IMR-90 (cell line): ENCODE measurements around the gene ING3. TPM values are rescaled to one million over a fixed set of nuclear protein-coding genes. Genes with fewer than 3 reads are reported as not detected.

ENCODE experiments used
- ATAC-seq: fragments of 200-7000 bp; cut with Tn5 transposase; 2 replicates; pipeline ENCODE4 v1.9.1; 2020; ENCODE audit warnings: low read depth, mild to moderate bottlenecking, moderate library complexity
- BruUV-seq: library from RNA; stranded (reverse); fragments of 400-500 nt; replicated peaks from 2 replicates; lab custom pipeline; 2021; lab: Mats Ljungman, UMichigan
- CTCF ChIA-PET: fragments of 300-600 bp; formaldehyde crosslinking; extraction: SDS; loops from one replicate; lab custom pipeline; 2021; ENCODE audit warnings: antibody characterized with exemption; lab: Yijun Ruan, JAX
- POLR2A ChIA-PET: fragments of 300-600 bp; sonication (Branson Sonifier 250); formaldehyde crosslinking; loops from one replicate; lab custom pipeline; 2022; ENCODE audit warnings: antibody characterized with exemption; ENCODE audit not compliant: unreplicated experiment; lab: Charles Lee
- DNase-seq: peaks from one replicate; pipeline ENCODE4 v3.0.0; 2013
- H2AFZ ChIP-seq: replicated peaks from 2 replicates; pipeline ENCODE3; 2013; ENCODE audit warnings: low read length, mild to moderate bottlenecking; ENCODE audit not compliant: poor library complexity
- H2AK5ac ChIP-seq: 2 replicates; pipeline ENCODE4 v1.6.1; 2013; ENCODE audit warnings: low read depth, low read length, inconsistent platforms
- H2AK9ac ChIP-seq: replicated peaks from 2 replicates; pipeline ENCODE3; 2013; ENCODE audit warnings: mild to moderate bottlenecking, low read depth, low read length, moderate library complexity; ENCODE audit not compliant: poor library complexity
- H2BK120ac ChIP-seq: 2 replicates; pipeline ENCODE4 v1.6.1; 2013; ENCODE audit warnings: low read depth, low read length, inconsistent platforms
- H2BK15ac ChIP-seq: 3 replicates; pipeline ENCODE4 v1.6.1; 2013; ENCODE audit warnings: low read depth, low read length, inconsistent platforms
- H2BK20ac ChIP-seq: 2 replicates; pipeline ENCODE4 v1.6.1; 2013; ENCODE audit warnings: low read depth, mild to moderate bottlenecking, inconsistent platforms, low read length, moderate library complexity
- H2BK5ac ChIP-seq: 2 replicates; pipeline ENCODE4 v1.6.1; 2013; ENCODE audit warnings: mild to moderate bottlenecking, low read depth, low read length, inconsistent platforms; ENCODE audit not compliant: poor library complexity, severe bottlenecking
- H3K14ac ChIP-seq: replicated peaks from 2 replicates; pipeline ENCODE4 v1.6.1; 2013; ENCODE audit warnings: low read depth, low read length, inconsistent platforms
- H3K18ac ChIP-seq: 2 replicates; pipeline ENCODE4 v1.6.1; 2013; ENCODE audit warnings: low read depth, low read length, control low read depth
- H3K23ac ChIP-seq: 2 replicates; pipeline ENCODE4 v1.6.1; 2013; ENCODE audit warnings: low read depth, low read length, inconsistent platforms
- H3K27ac ChIP-seq: 2 replicates; pipeline ENCODE4 v1.5.1; 2013; ENCODE audit warnings: mild to moderate bottlenecking, control low read depth, low read length; ENCODE audit not compliant: insufficient read depth
- H3K27me3 ChIP-seq: 2 replicates; pipeline ENCODE4 v1.6.1; 2013; ENCODE audit warnings: low read length; ENCODE audit not compliant: control insufficient read depth, insufficient read depth
- H3K36me3 ChIP-seq: 2 replicates; pipeline ENCODE4 v1.6.1; 2013; ENCODE audit warnings: low read length, mixed read lengths; ENCODE audit not compliant: control insufficient read depth, insufficient read depth
- H3K4ac ChIP-seq: 2 replicates; pipeline ENCODE4 v1.6.1; 2013; ENCODE audit warnings: low read depth, low read length, inconsistent platforms
- H3K4me1 ChIP-seq: 2 replicates; pipeline ENCODE4 v1.6.1; 2013; ENCODE audit warnings: low read length, mixed read lengths; ENCODE audit not compliant: control insufficient read depth, insufficient read depth
- H3K4me2 ChIP-seq: 2 replicates; pipeline ENCODE4 v1.6.1; 2013; ENCODE audit warnings: low read depth, mild to moderate bottlenecking, control low read depth, low read length, moderate library complexity
- H3K4me3 ChIP-seq: 2 replicates; pipeline ENCODE4 v1.5.1; 2013; ENCODE audit warnings: low read depth, mild to moderate bottlenecking, control low read depth, low read length, moderate library complexity; ENCODE audit not compliant: insufficient read depth
- H3K56ac ChIP-seq: 2 replicates; pipeline ENCODE4 v1.6.1; 2013; ENCODE audit warnings: low read length, inconsistent platforms; ENCODE audit not compliant: insufficient read depth; ENCODE audit errors: extremely low read depth
- H3K79me1 ChIP-seq, 2 experiments: 2 replicates each; pipeline ENCODE4 v1.6.1; 2013; ENCODE audit warnings: low read length in 2 of 2, inconsistent platforms in 1 of 2, low read depth in 1 of 2
- H3K9ac ChIP-seq: 2 replicates; pipeline ENCODE4 v1.6.1; 2013; ENCODE audit warnings: low read depth, low read length, control low read depth
- H3K9me1 ChIP-seq: 2 replicates; pipeline ENCODE4 v1.6.1; 2013; ENCODE audit warnings: low read length, inconsistent platforms; ENCODE audit not compliant: insufficient read depth
- H3K9me3 ChIP-seq: 2 replicates; pipeline ENCODE4 v1.6.1; 2013; ENCODE audit warnings: low read length; ENCODE audit not compliant: control insufficient read depth, insufficient read depth
- H4K20me1 ChIP-seq: 2 replicates; pipeline ENCODE4 v1.6.1; 2013; ENCODE audit warnings: low read length, inconsistent platforms; ENCODE audit not compliant: insufficient read depth
- H4K5ac ChIP-seq: 2 replicates; pipeline ENCODE4 v1.6.1; 2013; ENCODE audit warnings: mild to moderate bottlenecking, low read depth, low read length, control low read depth
- H4K8ac ChIP-seq, 2 experiments: 2 replicates each; pipeline ENCODE4 v1.6.1; 2013; ENCODE audit warnings: low read depth in 2 of 2, low read length in 2 of 2, control low read depth in 1 of 2, inconsistent platforms in 1 of 2
- H4K91ac ChIP-seq: 2 replicates; pipeline ENCODE4 v1.6.1; 2013; ENCODE audit warnings: low read depth, low read length, inconsistent platforms; ENCODE audit not compliant: insufficient read depth
- BHLHE40 ChIP-seq: fragments of 150-350 bp; IDR thresholded peaks from 2 replicates; pipeline ENCODE4 v1.6.1; 2016; ENCODE audit warnings: mild to moderate bottlenecking, low read depth, low read length
- MAFK ChIP-seq: IDR thresholded peaks from 2 replicates; pipeline ENCODE4 v1.6.1; 2012; ENCODE audit warnings: low read depth, low read length, improper control_type of control experiment
- MAZ ChIP-seq: IDR thresholded peaks from 2 replicates; pipeline ENCODE4 v1.6.1; 2012; ENCODE audit warnings: low read depth, mild to moderate bottlenecking, low read length, improper control_type of control experiment, moderate library complexity, borderline replicate concordance
- POLR2A ChIP-seq: IDR thresholded peaks from 2 replicates; pipeline ENCODE4 v1.6.1; 2012; ENCODE audit warnings: mild to moderate bottlenecking, low read depth, low read length
- RAD21 ChIP-seq: IDR thresholded peaks from 2 replicates; pipeline ENCODE4 v1.6.1; 2012; ENCODE audit warnings: low read length, improper control_type of control experiment
- RCOR1 ChIP-seq: IDR thresholded peaks from 2 replicates; pipeline ENCODE4 v1.6.1; 2012; ENCODE audit warnings: mild to moderate bottlenecking, low read length, improper control_type of control experiment; ENCODE audit not compliant: insufficient replicate concordance
- RFX5 ChIP-seq: IDR thresholded peaks from 2 replicates; pipeline ENCODE4 v1.8.0; 2012; ENCODE audit warnings: low read depth, mild to moderate bottlenecking, low read length, moderate library complexity
- WGBS, 2 experiments: methylation state at CpG; one replicate each; pipeline versions ENCODE4 v1.1.5 to v1.1.7; 2013; ENCODE audit warnings: missing lambda C conversion rate in 2 of 2; ENCODE audit not compliant: insufficient read length in 1 of 2; ENCODE audit errors: extremely low coverage in 2 of 2; 5-methylcytosine and 5-hydroxymethylcytosine counted together
- dilution Hi-C: fragments of 300-500 bp; cut with HindIII; formaldehyde crosslinking; loops from one replicate; pipeline ENCODE4 v1.14.3; 2018; ENCODE audit warnings: low sequenced_read_pairs; ENCODE audit not compliant: unreplicated experiment
- in situ Hi-C: fragments of 300-500 bp; cut with MboI; formaldehyde crosslinking; loops from 3 replicates; pipeline ENCODE4 v1.14.3; 2019; ENCODE audit warnings: low sequenced_read_pairs, inconsistent platforms, mixed read lengths
- intact Hi-C: fragments of 100-400 bp; cut with micrococcal nuclease; formaldehyde crosslinking; loops from 2 replicates; pipeline ENCODE4 v1.10.0; 2022
- polyA plus RNA-seq, 3 experiments: library from polyadenylated mRNA; depleted of rRNA; stranded (reverse); fragments of >200 nt; gene quantifications; 2 replicates each; pipeline ENCODE4 v1.2.3, GENCODE V29; 2012; ENCODE audit warnings: low replicate concordance in 1 of 3
- total RNA-seq: library from RNA; depleted of rRNA; stranded (reverse); fragments of >200 nt; gene quantifications from 2 replicates; pipeline ENCODE4 v1.2.3, GENCODE V29; 2012
- TF ChIP-seq, protein P1 (sequence below): conservative IDR thresholded peaks from 2 replicates; pipeline ENCODE4 v1.5.1; 2012; ENCODE audit warnings: mild to moderate bottlenecking, low read depth, low read length, improper control_type of control experiment

The ING3 gene
- total and polyA plus RNA-seq, 2 of the 4 experiments (the other 2 are of a cell fraction) = 7.2 to 11.3 TPM

DNA sequence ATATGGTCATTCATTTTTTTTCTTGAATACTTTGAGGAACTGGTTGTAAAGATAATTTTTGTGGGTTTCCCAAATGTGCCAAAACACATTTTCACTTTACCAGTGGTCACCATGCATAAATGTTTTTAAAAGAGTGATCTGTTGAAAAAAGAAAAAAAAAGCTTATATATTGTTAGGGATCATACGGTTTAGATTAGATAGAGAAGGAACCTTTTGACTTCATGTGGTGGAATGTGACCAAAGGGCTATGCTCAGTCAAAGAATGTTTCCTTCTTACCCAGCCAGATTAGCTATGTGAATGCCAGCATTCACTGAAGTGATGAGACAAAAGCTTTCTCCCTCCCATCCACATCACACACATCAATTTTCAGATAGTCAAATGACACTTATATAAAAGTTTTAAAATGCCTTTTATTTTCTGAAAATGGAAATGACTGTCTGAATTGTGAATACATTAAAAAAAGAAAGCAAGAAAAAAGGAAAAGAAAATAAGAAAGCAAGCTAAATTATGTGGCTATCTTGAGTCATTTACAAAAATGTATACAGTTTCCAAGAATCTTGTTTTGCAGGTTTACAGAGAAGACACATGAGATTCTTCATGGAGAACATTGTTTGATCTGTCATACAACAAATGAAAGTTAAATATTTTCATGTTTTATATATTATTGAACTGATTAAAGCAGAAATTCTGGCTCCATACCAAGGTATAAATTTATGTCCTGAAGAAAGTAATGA lies 29.4 kb downstream of the ING3 start:
- ATAC-seq (peak; percentile 74), DNase-seq (peak; percentile 29)
- Histone ChIP-seq H3K27me3 (no peaks in the 10 kb centered on the region), H3K27ac (no peak overlapping the region), H2AK5ac (no peak overlapping the region), H4K5ac (no peak overlapping the region), H2BK20ac (no peak overlapping the region), H4K8ac (no peak overlapping the region), H3K4ac (no peak overlapping the region), H3K14ac (no peak overlapping the region), H2AK9ac (no peak overlapping the region), H3K36me3 (peaks cover 3% of the 10 kb centered on the region; the same call in 1 of the 2 replicates), H3K9me3 (no peaks in the 10 kb centered on the region), H3K79me1 (no peaks in the 10 kb centered on the region; a peak in 1 of 4 replicates), H3K9ac (no peak overlapping the region), H2AFZ (no peak overlapping the region), H3K18ac (no peak overlapping the region), H3K4me1 (peaks cover 5% of the 10 kb centered on the region), H4K91ac (no peak overlapping the region), H2BK120ac (no peak overlapping the region), H2BK15ac (no peak overlapping the region), H3K9me1 (peaks cover 2% of the 10 kb centered on the region; the same call in 1 of the 2 replicates), H3K4me3 (no peak overlapping the region), H3K56ac (no peak overlapping the region), H4K20me1 (no peaks in the 10 kb centered on the region), H2BK5ac (peak overlapping the region; percentile 46), H3K4me2 (peak overlapping the region; percentile 14; the same call in 1 of the 2 replicates), H3K23ac (no peak overlapping the region)
- POLR2A ChIA-PET = interaction anchor here (1.2 kb wide), 1 partner anchor 105 kb away, joined by 3 read pairs; no protein-coding TSS in a partner anchor
- CTCF ChIA-PET = interaction anchor here (0.9 kb wide), 1 partner anchor 21 kb away, joined by 3 read pairs; no protein-coding TSS in a partner anchor
- intact Hi-C loops (no loop called here), in situ Hi-C loops (loop anchor here (25.0 kb wide), 1 partner anchor 357 kb away; the partner anchor contains the start of gene WNT16), dilution Hi-C loops (loop anchor here (25.0 kb wide), 1 partner anchor 107 kb away; no protein-coding TSS in a partner anchor)
- TF ChIP-seq, protein P1, sequence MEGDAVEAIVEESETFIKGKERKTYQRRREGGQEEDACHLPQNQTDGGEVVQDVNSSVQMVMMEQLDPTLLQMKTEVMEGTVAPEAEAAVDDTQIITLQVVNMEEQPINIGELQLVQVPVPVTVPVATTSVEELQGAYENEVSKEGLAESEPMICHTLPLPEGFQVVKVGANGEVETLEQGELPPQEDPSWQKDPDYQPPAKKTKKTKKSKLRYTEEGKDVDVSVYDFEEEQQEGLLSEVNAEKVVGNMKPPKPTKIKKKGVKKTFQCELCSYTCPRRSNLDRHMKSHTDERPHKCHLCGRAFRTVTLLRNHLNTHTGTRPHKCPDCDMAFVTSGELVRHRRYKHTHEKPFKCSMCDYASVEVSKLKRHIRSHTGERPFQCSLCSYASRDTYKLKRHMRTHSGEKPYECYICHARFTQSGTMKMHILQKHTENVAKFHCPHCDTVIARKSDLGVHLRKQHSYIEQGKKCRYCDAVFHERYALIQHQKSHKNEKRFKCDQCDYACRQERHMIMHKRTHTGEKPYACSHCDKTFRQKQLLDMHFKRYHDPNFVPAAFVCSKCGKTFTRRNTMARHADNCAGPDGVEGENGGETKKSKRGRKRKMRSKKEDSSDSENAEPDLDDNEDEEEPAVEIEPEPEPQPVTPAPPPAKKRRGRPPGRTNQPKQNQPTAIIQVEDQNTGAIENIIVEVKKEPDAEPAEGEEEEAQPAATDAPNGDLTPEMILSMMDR = no peak
- no peak for TF ChIP-seq RAD21
- no peak for TF ChIP-seq MAZ
- TF ChIP-seq RFX5 = no peak
- TF ChIP-seq BHLHE40 = no peak
- TF ChIP-seq RCOR1 = no peak
- no peak for TF ChIP-seq MAFK
- TF ChIP-seq POLR2A = no peak
- no TSS peak for BruUV-seq
- WGBS, 2 experiments = no CpG with 5 or more reads among the region's 1 CpG
